PC-9 (cell line): ENCODE data around the gene DVL1. TPM values are rescaled to one million over a fixed set of nuclear protein-coding genes. Genes with fewer than 3 reads are reported as not detected.

Experiments used
- BruUV-seq: library from RNA; stranded (reverse); fragments of 400-500 nt; replicated peaks from 2 replicates; lab custom pipeline; 2021; lab: Mats Ljungman, UMichigan
- CTCF ChIA-PET: fragments of 300-600 bp; sonication (Branson Sonifier 250); formaldehyde crosslinking; loops from one replicate; lab custom pipeline; 2022; ENCODE audit warnings: antibody characterized with exemption; lab: Charles Lee
- POLR2A ChIA-PET: fragments of 300-600 bp; sonication (Branson Sonifier 250); formaldehyde crosslinking; loops from one replicate; lab custom pipeline; 2022; ENCODE audit warnings: antibody characterized with exemption; ENCODE audit not compliant: unreplicated experiment; lab: Charles Lee
- DNase-seq, 2 experiments: peaks; one replicate each; pipeline versions ENCODE4 v3.0.0 to v3.0.0-alpha.2; 2015 to 2022; ENCODE audit warnings: mixed read lengths in 1 of 2
- H2AFZ ChIP-seq: fragments of 200-600 bp; sonication (generic); 2 replicates; pipeline ENCODE4 v1.8.1; 2017; ENCODE audit warnings: antibody characterized with exemption
- H3F3A ChIP-seq: fragments of 200-600 bp; sonication (generic); 2 replicates; pipeline ENCODE4 v1.8.1; 2017; ENCODE audit warnings: antibody characterized with exemption, mild to moderate bottlenecking, low read depth; ENCODE audit not compliant: insufficient read depth
- H3K27ac ChIP-seq: fragments of 200-600 bp; sonication (generic); 2 replicates; pipeline ENCODE4 v1.6.1; 2016; ENCODE audit warnings: mixed run types
- H3K27me3 ChIP-seq: fragments of 200-600 bp; sonication (generic); 2 replicates; pipeline ENCODE4 v1.6.1; 2016; ENCODE audit warnings: low read depth, mixed run types; ENCODE audit not compliant: insufficient read depth
- H3K36me3 ChIP-seq: fragments of 200-600 bp; sonication (generic); 2 replicates; pipeline ENCODE4 v1.6.1; 2016; ENCODE audit warnings: low read depth, mixed run types
- H3K4me1 ChIP-seq: fragments of 200-600 bp; sonication (generic); replicated peaks from 2 replicates; pipeline ENCODE4 v1.6.1; 2016; ENCODE audit warnings: mixed run types; ENCODE audit not compliant: insufficient read depth
- H3K4me2 ChIP-seq: fragments of 200-600 bp; sonication (generic); 2 replicates; pipeline ENCODE4 v1.6.1; 2017; ENCODE audit warnings: mixed run types
- H3K4me3 ChIP-seq: fragments of 200-600 bp; sonication (generic); 2 replicates; pipeline ENCODE4 v1.6.1; 2016; ENCODE audit warnings: mixed run types
- H3K79me2 ChIP-seq: fragments of 200-600 bp; sonication (generic); 2 replicates; pipeline ENCODE4 v1.6.1; 2017; ENCODE audit warnings: low read depth, mixed run types
- H3K9me2 ChIP-seq: fragments of 200-600 bp; sonication (generic); 2 replicates; pipeline ENCODE4 v1.8.1; 2017; ENCODE audit warnings: mild to moderate bottlenecking; ENCODE audit not compliant: insufficient read depth
- H3K9me3 ChIP-seq: fragments of 200-600 bp; sonication (generic); 2 replicates; pipeline ENCODE4 v1.8.1; 2016; ENCODE audit warnings: low read depth; ENCODE audit not compliant: insufficient read depth
- H4K20me1 ChIP-seq: fragments of 200-600 bp; sonication (generic); 2 replicates; pipeline ENCODE4 v1.8.1; 2017; ENCODE audit not compliant: insufficient read depth
- CTCF ChIP-seq: fragments of 200-600 bp; sonication (generic); conservative IDR thresholded peaks from 2 replicates; pipeline ENCODE4 v1.6.1; 2017; ENCODE audit warnings: mixed run types, antibody characterized with exemption, mild to moderate bottlenecking, moderate library complexity
- EZH2 ChIP-seq: fragments of 200-600 bp; sonication (generic); IDR thresholded peaks from 2 replicates; pipeline ENCODE4 v1.8.0; 2017; ENCODE audit warnings: antibody characterized with exemption, low read depth
- intact Hi-C: fragments of 100-400 bp; cut with micrococcal nuclease; formaldehyde crosslinking; loops from one replicate; pipeline ENCODE4 v1.10.0; 2022; ENCODE audit not compliant: unreplicated experiment
- total RNA-seq: library from RNA; stranded (reverse); gene quantifications from 2 replicates; pipeline ENCODE4 v1.2.3, GENCODE V29; 2021

DVL1 gene
- total RNA-seq, 1 experiment from 2014 or later: 95.8 TPM

DNA sequence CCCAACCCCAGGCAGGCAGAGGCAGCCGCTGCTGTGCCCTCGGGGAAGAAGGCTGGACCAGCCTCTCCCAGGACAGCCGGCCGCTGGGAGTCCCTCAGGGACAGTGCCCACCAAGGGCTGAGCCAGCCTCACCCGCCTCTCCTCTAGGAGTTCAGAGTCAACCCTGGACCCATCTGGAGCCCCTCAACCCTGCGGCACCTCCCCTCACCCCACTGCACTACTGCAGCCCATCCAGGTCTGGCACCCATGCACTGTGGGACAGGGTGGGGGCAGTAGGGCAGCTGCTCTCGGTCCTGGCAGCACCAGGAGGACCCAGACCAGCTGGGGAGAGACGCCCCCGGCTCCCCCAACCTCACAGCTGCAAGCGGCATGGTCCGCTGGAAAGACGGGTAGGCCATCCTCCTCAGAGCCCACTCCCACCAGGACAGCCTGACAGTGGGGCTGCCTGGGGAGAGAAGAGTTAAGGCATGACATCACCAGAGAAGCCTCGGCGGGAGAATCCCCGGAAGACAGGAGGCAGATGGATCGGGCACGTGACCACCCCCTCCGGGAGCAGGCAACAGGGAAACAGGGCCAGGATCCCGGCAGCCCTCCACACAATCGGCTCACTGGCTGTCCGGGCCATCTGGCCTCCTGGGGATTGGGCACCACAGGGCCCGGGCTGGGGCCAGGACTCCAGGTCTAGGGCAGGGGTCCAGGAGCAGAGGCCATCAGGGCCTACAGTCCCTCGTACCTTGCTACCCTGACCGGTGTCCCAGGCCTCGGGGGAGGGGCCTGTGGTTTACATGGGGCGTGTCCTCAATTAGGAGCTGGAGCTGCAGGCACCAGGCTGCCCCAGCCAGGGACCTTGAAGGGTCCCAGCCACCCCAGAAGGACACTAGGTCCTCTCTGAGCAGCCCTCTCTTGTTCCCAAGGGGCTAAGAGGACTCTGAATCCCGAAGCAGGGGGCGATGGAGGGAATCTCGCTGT lies 44.6 kb downstream of the DVL1 start:
- ChIA-PET POLR2A (interaction anchor here (0.5 to 0.7 kb wide), 3 partner anchors 14 to 391 kb away, joined by 3 to 5 read pairs (median 3); no protein-coding TSS in a partner anchor), CTCF (no interaction called here)
- no peak for TF ChIP-seq EZH2
- no peak for TF ChIP-seq CTCF
- H3K9me2 ChIP-seq: no peaks in the 10 kb centered on the region
- peaks cover 21% of the 10 kb centered on the region; the same call in 1 of the 2 replicates for H3K79me2 ChIP-seq
- no peaks in the 10 kb centered on the region for H3K36me3 ChIP-seq
- H4K20me1 ChIP-seq: peaks cover 4% of the 10 kb centered on the region; the same call in 1 of the 2 replicates
- BruUV-seq: no TSS peak
- intact Hi-C loops: loop anchor here (10.0 kb wide), 2 partner anchors 200 to 300 kb away; partner anchors contain the start of gene HES4
- H3K9me3 ChIP-seq: no peaks in the 10 kb centered on the region
- H3K4me2 ChIP-seq: peak overlapping the region; percentile 98
- 0 out of 2 replicates have a peak overlapping the region, but pooled peaks have one; percentile 8 for H3K27ac ChIP-seq
- H3K27me3 ChIP-seq: no peaks in the 10 kb centered on the region
- H3K4me1 ChIP-seq: peaks cover 31% of the 10 kb centered on the region
- peak in 1 of 2 experiments; percentile 53 for DNase-seq
- no peak overlapping the region for H2AFZ ChIP-seq
- no peak overlapping the region for H3K4me3 ChIP-seq
- peaks cover 16% of the 10 kb centered on the region; the same call in 1 of the 2 replicates for H3F3A ChIP-seq

GRCh38 chr1:1303736-1304135 lies 45.5 kb downstream of the DVL1 start:
- no TSS peak for BruUV-seq
- peaks cover 4% of the 10 kb centered on the region; the same call in 1 of the 2 replicates for H4K20me1 ChIP-seq
- POLR2A ChIA-PET: no interaction called here
- no peak overlapping the region for H3K4me3 ChIP-seq
- H3K79me2 ChIP-seq: peaks cover 16% of the 10 kb centered on the region; the same call in 1 of the 2 replicates
- H3K9me2 ChIP-seq: no peaks in the 10 kb centered on the region
- no peak overlapping the region for H2AFZ ChIP-seq
- no peak overlapping the region for H3K27ac ChIP-seq
- no peaks in the 10 kb centered on the region for H3K9me3 ChIP-seq
- intact Hi-C loops: loop anchor here (10.0 kb wide), 2 partner anchors 201 to 299 kb away; partner anchors contain the start of gene HES4
- peaks cover 28% of the 10 kb centered on the region for H3K4me1 ChIP-seq
- CTCF ChIA-PET: no interaction called here
- H3K4me2 ChIP-seq: no peak overlapping the region
- H3K36me3 ChIP-seq: no peaks in the 10 kb centered on the region
- no peak for DNase-seq
- no peak for TF ChIP-seq EZH2
- no peak for TF ChIP-seq CTCF
- H3K27me3 ChIP-seq: no peaks in the 10 kb centered on the region
- peaks cover 16% of the 10 kb centered on the region; the same call in 1 of the 2 replicates for H3F3A ChIP-seq

DNA sequence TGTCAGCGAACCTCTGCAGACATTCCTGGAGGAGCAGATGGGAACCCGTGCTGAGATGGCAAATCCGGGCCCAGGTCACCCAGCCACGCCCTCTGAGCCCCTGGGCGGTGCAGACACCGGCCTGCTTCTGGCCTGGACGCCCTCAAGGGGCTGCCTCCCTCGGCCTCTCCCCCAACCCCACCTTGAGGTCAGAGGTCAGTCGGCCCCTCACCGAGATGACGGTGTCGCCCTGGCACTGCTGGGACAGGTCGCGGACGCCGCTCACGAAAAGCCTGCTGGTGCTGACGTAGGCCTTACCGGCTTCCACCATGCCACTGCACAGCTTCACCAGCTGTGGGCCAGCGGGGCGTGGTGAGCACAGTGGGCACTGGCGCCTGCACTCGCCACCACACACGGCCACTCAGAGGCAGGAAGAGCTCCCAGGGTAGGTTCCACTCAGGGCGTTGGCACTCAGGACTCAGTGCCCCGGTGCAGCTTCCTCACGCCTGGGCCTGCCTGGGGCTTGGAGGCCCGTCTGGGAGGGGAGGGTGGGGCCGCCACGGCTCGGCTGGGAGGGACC lies 46.2 kb downstream of the DVL1 start:
- Histone ChIP-seq H3K4me3 (no peak overlapping the region), H3K9me3 (no peaks in the 10 kb centered on the region), H3F3A (peaks cover 16% of the 10 kb centered on the region; the same call in 1 of the 2 replicates), H3K79me2 (peaks cover 15% of the 10 kb centered on the region; the same call in 1 of the 2 replicates), H2AFZ (no peak overlapping the region), H4K20me1 (peaks cover 4% of the 10 kb centered on the region; the same call in 1 of the 2 replicates), H3K27ac (no peak overlapping the region), H3K36me3 (no peaks in the 10 kb centered on the region), H3K4me1 (peaks cover 28% of the 10 kb centered on the region), H3K4me2 (no peak overlapping the region), H3K27me3 (no peaks in the 10 kb centered on the region), H3K9me2 (no peaks in the 10 kb centered on the region)
- ChIA-PET CTCF (no interaction called here), POLR2A (no interaction called here)
- no peak for DNase-seq
- no TSS peak for BruUV-seq
- intact Hi-C loops: loop anchor here (10.0 kb wide), 2 partner anchors 202 to 298 kb away; partner anchors contain the start of gene HES4
- no peak for TF ChIP-seq EZH2
- no peak for TF ChIP-seq CTCF
